ENCODE data around the gene REXO5.

GRCh38 chr16:20865420-20866131 is 59.2 kb downstream of the REXO5 start:
- TF ChIP-seq CTCF (IDR thresholded peaks at IDR 0.05) (no peak), EP300 (IDR thresholded peaks at IDR 0.05) (no peak)

All from ovary (tissue), 3 donors.